K562 (cell line): Measurements from ENCODE around the gene CDC20. TPM values are rescaled to one million over a fixed set of nuclear protein-coding genes. Genes with fewer than 3 reads are reported as not detected.

ENCODE experiments used
- ARID2 ChIP-seq: fragments of 450-650 bp; IDR thresholded peaks from 2 replicates; pipeline ENCODE4 v1.6.1; 2017; ENCODE audit warnings: antibody characterized with exemption, mild to moderate bottlenecking
- ATF1 ChIP-seq, 2 experiments: fragments of 450-650 bp in 1 of 2; IDR thresholded peaks; 2 replicates each; pipeline ENCODE4 v1.6.1; 2016; ENCODE audit warnings: missing compliant biosample characterization in 1 of 2, missing genetic modification characterization in 1 of 2
- CBFA2T3 ChIP-seq: fragments of 450-650 bp; IDR thresholded peaks from 2 replicates; pipeline ENCODE4 v1.6.1; 2017
- CCAR2 ChIP-seq: fragments of 200-400 bp; formaldehyde crosslinking; IDR thresholded peaks from 2 replicates; pipeline ENCODE4 v1.6.1; 2017; ENCODE audit warnings: mild to moderate bottlenecking, low read depth, low read length
- CTCF ChIP-seq, 3 experiments: IDR thresholded peaks in 2 of 3; conservative IDR thresholded peaks in 1 of 3; 2 replicates each; pipeline ENCODE4 v1.5.1; 2011 to 2012; ENCODE audit warnings: low read length in 3 of 3, mild to moderate bottlenecking in 3 of 3, control low read depth in 2 of 3, improper control_type of control experiment in 1 of 3, inconsistent platforms in 1 of 3, low read depth in 1 of 3, mixed read lengths in 1 of 3, moderate library complexity in 1 of 3; ENCODE audit not compliant: insufficient read depth in 2 of 3
- HMGN3 ChIP-seq: IDR thresholded peaks from 2 replicates; pipeline ENCODE4 v1.6.1; 2011; ENCODE audit warnings: borderline replicate concordance, low read depth, mild to moderate bottlenecking, mixed read lengths, low read length; ENCODE audit not compliant: insufficient read length; ENCODE audit errors: extremely low read depth
- KDM5B ChIP-seq: fragments of 200-600 bp; sonication (generic); IDR thresholded peaks from 2 replicates; pipeline ENCODE4 v1.6.1; 2012; ENCODE audit warnings: low read depth, mild to moderate bottlenecking, moderate library complexity, low read length, control low read depth, inconsistent platforms; ENCODE audit not compliant: insufficient replicate concordance
- MLLT1 ChIP-seq, 2 experiments: fragments of 450-650 bp; IDR thresholded peaks; 2 replicates each; pipeline ENCODE4 v1.6.1; 2016
- PKNOX1 ChIP-seq: fragments of 450-650 bp; IDR thresholded peaks from 2 replicates; pipeline ENCODE4 v1.6.1; 2016
- PPARD ChIP-seq: fragments of 250-450 bp; sonication (Bioruptor Pico); IDR thresholded peaks from 2 replicates; pipeline ENCODE4 v1.8.0; 2022; ENCODE audit warnings: inconsistent platforms, mild to moderate bottlenecking, moderate library complexity
- RREB1 ChIP-seq: fragments of 250-450 bp; sonication (Bioruptor Pico); IDR thresholded peaks from 2 replicates; pipeline ENCODE4 v1.4.0; 2020
- SREBF1 ChIP-seq: fragments of 150-350 bp; IDR thresholded peaks from 2 replicates; pipeline ENCODE4 v1.6.1; 2014; ENCODE audit warnings: antibody characterized with exemption, low read depth, low read length, borderline replicate concordance
- TRIM28 ChIP-seq: fragments of 450-650 bp; IDR thresholded peaks from 2 replicates; pipeline ENCODE4 v1.6.1; 2017
- ZBTB17 ChIP-seq: fragments of 450-650 bp; formaldehyde crosslinking; IDR thresholded peaks from 2 replicates; pipeline ENCODE4 v1.4.0; 2020; ENCODE audit warnings: mild to moderate bottlenecking
- polyA plus RNA-seq, 8 experiments: library from polyadenylated mRNA; depleted of rRNA in 4 of 8; stranded (reverse) in 5 of 8; unstranded in 3 of 8; fragments of >200 nt; fragmentation: Nextera tagmentation in 2 of 8; fragmentation: Illumina TruSeq in 1 of 8; extraction: Ambion mirVana in 2 of 8; extraction: Trizol in 1 of 8; gene quantifications; 2 replicates each; pipeline versions ENCODE4 v1.2.1 to v1.2.3, GENCODE V29; 2011 to 2014; ENCODE audit warnings: inconsistent platforms in 1 of 8, missing spikeins in 1 of 8
- total RNA-seq, 7 experiments: library from RNA; depleted of rRNA in 6 of 7; stranded (reverse); fragments of >200 nt in 6 of 7; fragmentation: Illumina TruSeq in 2 of 7; extraction: Trizol in 2 of 7; gene quantifications; 2 replicates each; pipeline versions ENCODE4 v1.2.1 to v1.2.3, GENCODE V29; 2011 to 2021; ENCODE audit warnings: low replicate concordance in 1 of 7

Gene CDC20
- total and polyA plus RNA-seq, 9 of the 15 experiments (the other 6 are each of a cell fraction or from before 2014, with no cell fraction given), result 45.2 to 224 (median 121) TPM

- TF ChIP-seq MLLT1 (IDR thresholded peaks at IDR 0.05) (no peak), SREBF1 (no peak), ZBTB17 (CRISPR knock-in tag) (no peak), CBFA2T3 (peak; percentile 59), HMGN3 (no peak), ATF1 (CRISPR knock-in tag; IDR thresholded peaks at IDR 0.05) (no peak), ATF1 (tag; IDR thresholded peaks at IDR 0.05) (no peak), TRIM28 (no peak), PPARD (no peak), PKNOX1 (peak; percentile 73), CCAR2 (no peak), KDM5B (no peak), CTCF (IDR thresholded peaks at IDR 0.05 in 2 of 3, conservative IDR thresholded peaks at IDR 0.05 in 1 of 3; ENCODE audit: insufficient read depth in 2 of 3, low read depth in 1 of 3, low read length in 3 of 3) (peak in 1 of 3 experiments; percentile 13; a peak in 1 of 6 replicates), RREB1 (CRISPR knock-in tag) (no peak), ARID2 (0 out of 2 replicates have a peak, but pooled peaks have one; percentile 12)
Observed at GRCh38 chr1:43334453-43335205, 24.2 kb upstream of the CDC20 start (continued).
